Measurements from ENCODE around the gene CLDN6.
A peak's percentile ranks its signal among the peaks of the same experiment; 100 is the strongest.

The CLDN6 gene

DNA sequence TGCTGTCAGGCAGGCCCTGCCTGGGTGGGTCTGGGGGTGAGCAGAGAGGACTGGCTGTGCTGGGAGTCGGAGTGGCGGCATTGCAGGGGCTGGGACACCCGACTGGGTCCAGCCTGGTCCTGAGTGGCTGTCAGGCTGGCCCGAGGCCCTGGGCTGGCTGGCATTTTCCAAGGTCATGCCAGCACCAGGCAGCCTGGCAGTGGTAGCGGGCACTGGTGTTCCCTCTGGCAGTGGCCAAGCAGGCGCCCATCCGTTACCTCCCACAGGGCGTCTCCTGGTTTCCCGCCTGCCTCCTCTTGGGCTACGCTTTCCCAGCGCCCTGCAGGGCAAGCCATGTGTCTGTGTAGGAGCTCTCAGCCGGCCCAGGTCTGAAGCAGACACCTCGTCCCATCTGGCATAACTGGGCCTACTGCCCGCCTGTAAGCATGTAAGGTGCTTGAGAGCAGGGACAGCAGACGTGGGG is 32.1 kb downstream of the CLDN6 start:
- DNase-seq, result no peak

DNA sequence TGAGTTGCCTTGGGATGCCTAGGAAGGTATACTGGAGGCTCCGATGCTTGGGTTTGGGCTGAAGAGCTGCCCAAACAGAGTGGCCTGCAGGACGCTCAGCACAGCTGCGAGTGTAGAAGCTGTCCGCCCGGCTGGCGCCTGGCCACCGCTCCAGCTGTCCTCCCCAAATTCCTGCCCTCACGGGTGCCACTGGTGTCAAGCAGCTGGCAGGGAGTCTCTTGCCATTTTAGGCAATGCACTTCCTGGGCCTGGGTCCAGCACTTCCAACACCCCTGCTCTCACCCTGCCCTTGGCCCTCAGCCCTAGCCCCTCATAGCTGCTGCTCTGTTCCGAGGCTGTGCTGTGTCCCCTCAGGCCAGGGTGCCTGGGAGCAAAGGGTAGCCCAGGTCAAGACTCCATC is 32.5 kb downstream of the CLDN6 start:
- no peak for DNase-seq

- peak; percentile 62 for DNase-seq
Observed at GRCh38 chr16:2983706-2984136, 34.3 kb downstream of the CLDN6 start.

DNA sequence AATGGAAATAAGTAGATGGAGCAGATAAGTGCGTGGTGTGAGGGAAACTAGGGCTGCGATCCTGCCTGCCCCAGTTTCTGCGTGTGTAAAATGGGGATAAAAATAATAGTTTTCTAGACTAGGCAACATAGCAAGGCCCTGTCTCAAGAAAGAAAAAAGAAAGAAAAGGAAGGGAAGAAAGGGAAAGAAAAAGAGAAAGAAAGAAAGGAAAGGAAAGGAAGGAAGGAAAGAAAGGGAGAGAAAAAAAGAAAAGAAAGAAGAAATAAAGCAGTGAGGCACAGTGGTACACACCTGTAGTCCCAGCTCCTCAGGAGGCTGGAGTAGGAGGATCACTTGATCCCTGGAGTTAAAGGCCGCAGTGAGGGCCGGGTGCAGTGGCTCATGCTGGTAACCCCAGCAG is 35.6 kb downstream of the CLDN6 start:
- DNase-seq, result no peak

DNA sequence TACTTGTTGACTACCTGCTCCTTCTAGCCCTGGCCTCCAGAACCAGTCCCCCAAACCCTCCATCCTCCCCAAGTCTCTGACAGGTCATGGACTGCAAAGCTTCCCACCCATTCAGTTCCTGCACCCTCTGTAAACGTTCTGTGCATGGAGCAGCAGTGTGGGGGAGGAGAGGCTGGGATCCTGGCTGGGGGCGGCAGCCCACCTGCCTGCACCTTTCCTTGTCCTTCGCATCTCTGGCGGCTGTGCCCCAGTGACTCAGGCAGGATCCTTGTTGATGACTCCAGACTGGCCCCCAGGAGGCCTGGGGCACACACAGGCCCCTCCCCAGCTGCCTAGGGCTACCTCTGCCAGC is 36.1 kb downstream of the CLDN6 start:
- no peak for DNase-seq

DNA sequence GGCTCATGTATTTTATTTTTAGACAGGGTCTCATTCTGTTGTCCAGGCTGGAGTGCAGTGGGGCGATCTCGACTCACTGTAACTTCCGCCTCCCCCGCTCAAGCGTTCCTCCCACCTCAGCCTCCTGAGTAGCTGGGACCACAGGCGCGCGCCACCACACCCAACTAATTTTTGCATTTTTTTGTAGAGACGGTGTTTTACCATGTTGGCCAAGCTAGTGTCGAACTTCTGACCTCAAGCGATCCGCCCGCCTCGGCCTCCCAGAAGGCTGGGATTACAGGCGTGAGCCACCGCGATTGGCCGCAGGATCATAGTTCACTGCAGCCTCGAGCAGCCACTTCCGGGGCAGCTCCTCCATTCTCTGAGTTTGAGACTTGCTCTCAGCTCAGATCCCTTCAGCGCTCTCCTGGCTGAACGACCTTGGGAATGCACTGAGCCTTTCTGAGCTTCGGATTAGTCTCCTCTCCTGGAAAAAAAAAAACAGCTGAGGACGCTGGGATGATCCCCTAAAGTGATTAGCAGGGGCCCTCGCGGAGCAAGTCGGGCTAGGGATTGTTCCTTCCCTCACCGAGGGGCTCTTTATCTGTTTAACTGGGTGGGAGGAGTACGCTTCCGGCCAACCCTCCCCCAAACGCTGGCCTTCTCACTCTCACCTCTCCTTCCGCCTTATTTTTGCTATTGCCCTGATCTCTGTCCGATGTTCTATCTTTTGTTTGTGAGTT is 36.6 kb downstream of the CLDN6 start:
- DNase-seq, result no peak

- peak; percentile 93 for DNase-seq
Observed at GRCh38 chr16:2980227-2981176, 37.5 kb downstream of the CLDN6 start, which contains the start of gene PKMYT1. TSS of gene PKMYT1 (minus strand) at chr16:2980446. CDS start at chr16:2979657, 789 bp downstream.

DNA sequence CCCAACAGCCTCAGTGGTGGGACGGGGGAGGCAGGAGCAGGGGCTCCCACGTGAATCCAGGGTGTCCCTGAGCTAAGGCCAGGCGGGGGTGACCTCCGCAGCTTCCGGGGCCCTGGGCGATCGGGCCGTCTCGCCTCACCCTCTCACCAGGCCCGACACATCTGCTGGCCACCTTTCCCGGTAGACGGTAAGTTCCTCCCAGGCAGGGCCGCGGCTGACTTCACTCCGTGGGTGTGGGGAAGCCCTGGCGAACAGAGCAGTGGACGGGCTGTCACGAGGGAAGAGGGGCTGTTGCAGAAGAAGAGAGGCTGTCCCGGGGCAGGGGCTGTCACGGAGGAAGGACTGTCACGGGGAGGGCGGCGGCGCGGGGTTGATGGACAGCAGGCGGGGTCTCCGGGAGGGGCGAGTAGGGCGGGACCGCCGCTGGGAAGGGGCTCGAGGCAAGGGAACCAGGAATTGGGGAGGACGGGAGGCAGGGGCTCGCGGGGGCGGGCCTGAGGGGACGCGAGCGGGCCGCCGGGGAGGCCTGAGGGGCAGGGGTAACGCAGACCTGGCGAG is 38.2 kb downstream of the CLDN6 start:
- no peak for DNase-seq

GRCh38 chr16:2977440-2977839 is 40.5 kb downstream of the CLDN6 start:
- no peak for DNase-seq

- no peak for DNase-seq
Observed at GRCh38 chr16:2976673-2977072, 41.3 kb downstream of the CLDN6 start.

DNA sequence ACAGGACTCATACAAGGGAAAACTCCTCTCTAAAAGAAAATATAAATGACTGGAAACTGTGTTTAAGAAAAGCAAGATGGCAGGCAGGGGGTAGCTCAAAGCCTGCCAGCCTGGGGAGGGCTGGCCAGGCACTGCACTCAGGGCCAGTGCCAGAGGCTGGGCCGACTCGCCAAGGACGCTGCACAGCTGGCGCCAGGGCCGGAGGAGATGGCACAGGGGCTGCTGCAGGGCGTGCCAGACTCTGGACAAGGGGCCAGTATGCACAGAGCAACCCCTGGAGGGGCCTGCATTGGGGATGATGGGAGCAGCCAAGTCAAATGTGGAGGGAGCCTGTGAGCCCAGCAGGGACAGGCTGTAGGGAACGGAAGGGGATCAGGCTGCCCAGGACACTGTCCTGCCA is 41.8 kb downstream of the CLDN6 start:
- DNase-seq, result no peak

DNA sequence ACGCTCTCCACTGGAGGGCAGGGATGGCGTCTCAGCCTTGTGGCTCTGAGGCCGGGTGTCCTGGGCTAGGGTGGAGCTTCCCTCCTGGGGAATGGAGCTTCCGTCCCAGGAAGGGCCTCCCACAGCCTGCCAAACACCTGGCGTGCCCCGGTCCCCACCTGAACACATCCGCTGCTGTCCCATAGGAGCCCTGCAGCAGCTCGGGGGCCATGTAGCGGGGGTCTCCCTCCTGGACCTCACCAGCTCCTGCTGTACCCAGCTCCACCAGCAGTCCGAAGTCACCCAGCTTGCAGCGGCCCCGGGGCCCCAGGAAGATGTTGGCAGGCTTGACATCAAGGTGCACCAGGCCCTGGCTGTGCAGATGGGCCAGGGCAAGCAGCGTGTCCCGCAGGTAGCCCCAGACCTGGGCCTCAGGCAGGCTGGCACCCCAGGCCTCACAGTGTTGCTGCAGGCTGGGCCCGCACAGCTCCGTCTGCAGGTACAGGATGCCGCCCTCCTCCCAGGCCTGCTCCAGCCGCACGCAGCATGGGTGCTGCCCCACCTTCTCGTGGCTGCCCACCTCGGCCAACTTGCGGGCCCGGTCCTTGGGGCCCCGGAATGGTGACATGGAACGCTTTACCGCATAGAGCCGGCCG is 42.7 kb downstream of the CLDN6 start:
- DNase-seq, result no peak

DNA sequence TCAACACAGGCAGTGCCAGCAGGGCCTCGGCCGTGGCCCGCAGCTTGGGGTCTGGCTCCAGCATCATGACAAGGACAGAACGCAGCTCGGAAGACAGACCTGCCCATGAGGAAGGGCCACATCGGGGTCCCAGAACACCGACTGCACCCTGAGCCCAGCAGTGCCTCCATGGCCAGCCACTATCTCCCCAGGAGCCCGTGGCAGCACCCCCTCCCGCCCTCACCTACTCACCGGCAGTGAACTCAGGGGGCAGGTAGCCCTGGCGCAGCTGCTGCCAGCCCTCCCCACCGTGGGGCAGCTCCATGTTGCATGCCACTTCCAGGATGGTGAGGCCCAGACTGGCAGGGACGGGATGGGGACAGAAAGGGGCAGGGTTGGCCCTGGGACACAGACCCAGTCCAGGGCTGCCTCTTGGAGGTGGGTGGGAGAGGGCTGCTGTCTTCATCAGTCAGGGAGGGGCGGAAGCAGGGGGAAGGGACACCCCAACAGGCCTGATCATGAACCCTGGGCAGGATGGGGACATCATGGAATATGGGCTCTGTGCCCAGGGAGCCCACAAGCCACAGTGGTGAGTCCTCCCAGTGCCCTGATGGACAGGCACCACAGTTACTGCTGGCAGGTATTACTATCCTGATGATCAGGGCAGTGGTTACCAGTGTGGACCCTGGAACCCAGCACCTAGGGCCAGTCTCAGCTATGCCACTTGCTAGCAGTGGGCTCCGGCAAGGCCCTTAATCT is 43.5 kb downstream of the CLDN6 start:
- DNase-seq, result no peak

GRCh38 chr16:2973605-2974318 is 44.2 kb downstream of the CLDN6 start:
- no peak for DNase-seq

GRCh38 chr16:2973093-2973492 is 44.9 kb downstream of the CLDN6 start:
- no peak for DNase-seq

DNA sequence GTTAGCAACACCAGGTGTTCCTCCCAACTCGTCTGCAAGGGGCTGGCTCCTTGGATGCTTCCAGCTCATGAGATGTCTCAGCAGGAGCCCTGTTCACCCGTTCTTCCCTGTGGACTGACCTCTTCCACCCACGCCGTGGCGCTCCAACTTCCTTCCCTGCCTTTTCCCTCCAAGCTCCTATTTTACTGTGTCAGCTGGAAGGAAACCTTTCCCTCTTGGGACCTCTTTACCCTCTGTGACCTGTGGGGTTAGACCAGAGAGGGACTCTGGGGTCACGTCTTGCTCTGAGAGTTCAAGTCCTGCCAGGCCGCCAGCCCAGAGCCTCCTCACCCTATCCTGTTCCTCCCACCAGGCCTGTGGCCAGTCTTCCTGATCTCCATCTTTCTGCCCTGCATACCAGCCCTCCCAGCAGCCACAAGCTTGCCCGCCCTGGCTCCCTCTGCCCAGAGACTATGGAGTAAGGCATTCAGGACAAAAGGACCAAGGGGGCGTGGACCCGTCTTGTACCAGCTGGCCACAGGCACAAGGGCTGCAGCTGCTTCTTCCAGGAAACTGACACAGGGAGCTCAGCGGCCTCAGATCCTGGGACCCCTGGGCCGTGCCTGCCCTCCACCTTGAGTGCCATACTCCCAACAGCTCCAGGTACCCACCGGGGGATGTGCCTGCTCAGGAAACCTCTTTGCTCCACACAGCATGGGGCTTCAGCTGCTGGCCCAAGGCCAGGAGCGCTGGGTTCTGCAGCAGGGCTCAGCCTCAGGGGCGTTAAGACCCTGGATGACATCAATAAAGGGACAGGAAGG is 45.8 kb downstream of the CLDN6 start:
- DNase-seq, result no peak

DNA sequence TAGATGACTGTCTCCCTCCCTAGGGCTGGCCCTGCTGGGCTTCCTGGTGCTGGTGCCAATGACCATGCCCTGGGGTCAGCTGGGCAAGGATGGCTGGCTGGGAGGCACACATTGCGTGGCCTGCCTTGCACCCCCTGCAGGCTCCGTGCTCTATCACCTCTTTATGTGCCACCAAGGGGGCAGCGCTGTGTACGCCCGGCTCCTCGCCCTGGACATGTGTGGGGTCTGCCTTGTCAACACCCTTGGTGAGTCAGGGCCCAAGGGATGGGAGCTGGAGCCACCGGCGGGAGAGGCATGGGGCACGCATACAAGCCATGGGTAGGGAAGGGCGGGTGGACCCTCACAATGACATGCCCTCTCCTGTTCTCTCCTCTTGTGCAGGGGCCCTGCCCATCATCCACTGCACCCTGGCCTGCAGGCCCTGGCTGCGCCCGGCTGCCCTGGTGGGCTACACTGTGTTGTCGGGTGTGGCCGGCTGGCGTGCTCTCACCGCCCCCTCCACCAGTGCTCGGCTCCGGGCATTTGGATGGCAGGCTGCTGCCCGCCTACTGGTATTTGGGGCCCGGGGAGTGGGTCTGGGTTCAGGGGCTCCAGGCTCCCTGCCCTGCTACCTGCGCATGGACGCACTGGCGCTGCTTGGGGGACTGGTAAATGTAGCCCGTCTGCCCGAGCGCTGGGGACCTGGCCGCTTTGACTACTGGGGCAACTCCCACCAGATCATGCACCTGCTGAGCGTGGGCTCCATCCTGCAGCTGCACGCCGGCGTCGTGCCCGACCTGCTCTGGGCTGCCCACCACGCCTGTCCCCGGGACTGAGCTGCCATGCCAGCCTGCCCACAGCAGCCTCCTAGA is 46.6 kb downstream of the CLDN6 start:
- no peak for DNase-seq

- no peak for DNase-seq
Observed at GRCh38 chr16:2970563-2970962, 47.4 kb downstream of the CLDN6 start.
